Measurements from ENCODE around the gene ITPRIP.

The ITPRIP gene

DNA sequence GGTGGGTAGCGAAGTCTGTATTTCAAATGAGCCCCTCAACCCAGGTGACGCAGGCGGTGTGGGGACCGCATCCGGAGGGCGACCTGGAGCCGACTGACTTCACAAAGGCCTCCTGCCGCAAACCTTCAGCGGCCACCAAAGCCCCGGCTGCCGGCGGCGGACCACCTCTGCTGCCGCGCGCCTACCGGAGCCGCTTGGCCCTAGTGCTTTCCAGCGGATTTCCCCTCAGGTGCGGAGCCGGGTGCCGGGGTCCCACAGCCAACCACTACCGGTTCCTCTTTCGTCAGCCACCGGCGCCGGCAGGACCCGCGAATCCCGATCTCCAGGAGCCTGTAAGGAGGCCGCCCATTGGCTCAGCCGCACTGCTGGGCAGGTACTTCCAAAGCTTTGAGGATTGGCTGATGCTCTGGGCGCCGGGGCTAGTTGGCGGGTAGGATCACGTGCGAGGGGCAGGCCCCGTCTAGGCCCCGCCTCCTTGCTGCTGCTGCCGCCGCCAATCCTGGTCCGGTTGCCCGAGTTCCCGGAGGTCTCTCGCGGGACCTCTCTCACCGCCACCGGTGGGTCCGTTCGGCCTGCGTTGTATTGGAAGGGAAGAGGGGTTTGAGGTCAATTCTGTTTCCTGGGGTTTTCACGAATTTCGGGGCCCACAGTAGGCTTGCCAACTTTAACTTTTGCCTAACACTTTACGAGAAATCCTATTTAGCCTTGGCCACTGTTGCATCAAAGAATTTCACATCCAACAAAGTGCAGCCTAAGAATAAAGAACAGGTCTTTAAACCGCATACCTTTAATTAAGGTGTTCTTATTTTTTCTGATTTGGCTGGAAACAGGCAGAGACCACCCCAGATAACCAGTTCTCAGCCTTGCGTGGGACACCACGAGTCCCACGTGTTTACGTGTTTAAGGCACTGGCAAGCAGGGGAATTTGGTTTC, 69.3 kb downstream of the ITPRIP start, which contains the start of gene GSTO2:
Gene GSTO2 (plus strand): TSS at position 472 of the 933 bp plus-strand sequence. CDS start 5,732 bp downstream, outside the sequence.
- ATAC-seq = peak; percentile 99
- TF ChIP-seq CSRNP3 (CRISPR knock-in tag; IDR thresholded peaks at IDR 0.05) (peak; percentile 36; the same call in 1 of the 2 replicates), GLIS3 (CRISPR knock-in tag; IDR thresholded peaks at IDR 0.05) (peak; percentile 51; the same call in 1 of the 2 replicates), RARB (CRISPR knock-in tag; IDR thresholded peaks at IDR 0.05) (no peak), ARNTL (CRISPR knock-in tag; IDR thresholded peaks at IDR 0.05; ENCODE audit: borderline replicate concordance, low read depth) (no peak)

GRCh38 chr10:104268405-104268712, 69.9 kb downstream of the ITPRIP start:
- ATAC-seq = no peak; the same call in 2 of the 3 replicates
- TF ChIP-seq CSRNP3 (CRISPR knock-in tag; IDR thresholded peaks at IDR 0.05) (no peak), ISL1 (CRISPR knock-in tag; IDR thresholded peaks at IDR 0.05) (no peak)

GRCh38 chr10:104267721-104268404, 70.4 kb downstream of the ITPRIP start:
- TF ChIP-seq PPARA (CRISPR knock-in tag; IDR thresholded peaks at IDR 0.05; ENCODE audit: borderline replicate concordance) (no peak), ESRRG (CRISPR knock-in tag; IDR thresholded peaks at IDR 0.05) (no peak), BACH2 (CRISPR knock-in tag; IDR thresholded peaks at IDR 0.05; ENCODE audit: borderline replicate concordance) (no peak), ZNF565 (CRISPR knock-in tag; conservative IDR thresholded peaks at IDR 0.05; ENCODE audit: low read depth) (no peak), CSRNP3 (CRISPR knock-in tag; IDR thresholded peaks at IDR 0.05) (no peak), ARNTL (CRISPR knock-in tag; IDR thresholded peaks at IDR 0.05; ENCODE audit: borderline replicate concordance, low read depth) (no peak), ZNF8 (CRISPR knock-in tag; IDR thresholded peaks at IDR 0.05) (no peak), TOX (CRISPR knock-in tag; IDR thresholded peaks at IDR 0.05; ENCODE audit: borderline replicate concordance) (no peak), TSHZ2 (CRISPR knock-in tag; IDR thresholded peaks at IDR 0.05) (no peak), CSDC2 (CRISPR knock-in tag; IDR thresholded peaks at IDR 0.05) (no peak), ZFP30 (CRISPR knock-in tag; IDR thresholded peaks at IDR 0.05) (no peak), OSR1 (CRISPR knock-in tag; IDR thresholded peaks at IDR 0.05) (no peak), ISL1 (CRISPR knock-in tag; IDR thresholded peaks at IDR 0.05) (no peak), GLIS3 (CRISPR knock-in tag; IDR thresholded peaks at IDR 0.05) (no peak), CREB5 (CRISPR knock-in tag; IDR thresholded peaks at IDR 0.05; ENCODE audit: low read depth) (no peak), ZNF70 (CRISPR knock-in tag; IDR thresholded peaks at IDR 0.05) (no peak), ZC3H10 (CRISPR knock-in tag; IDR thresholded peaks at IDR 0.05) (no peak)
- TF ChIP-seq, protein P1, sequence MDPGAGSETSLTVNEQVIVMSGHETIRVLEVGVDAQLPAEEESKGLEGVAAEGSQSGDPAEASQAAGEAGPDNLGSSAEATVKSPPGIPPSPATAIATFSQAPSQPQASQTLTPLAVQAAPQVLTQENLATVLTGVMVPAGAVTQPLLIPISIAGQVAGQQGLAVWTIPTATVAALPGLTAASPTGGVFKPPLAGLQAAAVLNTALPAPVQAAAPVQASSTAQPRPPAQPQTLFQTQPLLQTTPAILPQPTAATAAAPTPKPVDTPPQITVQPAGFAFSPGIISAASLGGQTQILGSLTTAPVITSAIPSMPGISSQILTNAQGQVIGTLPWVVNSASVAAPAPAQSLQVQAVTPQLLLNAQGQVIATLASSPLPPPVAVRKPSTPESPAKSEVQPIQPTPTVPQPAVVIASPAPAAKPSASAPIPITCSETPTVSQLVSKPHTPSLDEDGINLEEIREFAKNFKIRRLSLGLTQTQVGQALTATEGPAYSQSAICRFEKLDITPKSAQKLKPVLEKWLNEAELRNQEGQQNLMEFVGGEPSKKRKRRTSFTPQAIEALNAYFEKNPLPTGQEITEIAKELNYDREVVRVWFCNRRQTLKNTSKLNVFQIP (CRISPR knock-in tag; IDR thresholded peaks at IDR 0.05; ENCODE audit: borderline replicate concordance, low read depth) = no peak
- TF ChIP-seq, protein P2, sequence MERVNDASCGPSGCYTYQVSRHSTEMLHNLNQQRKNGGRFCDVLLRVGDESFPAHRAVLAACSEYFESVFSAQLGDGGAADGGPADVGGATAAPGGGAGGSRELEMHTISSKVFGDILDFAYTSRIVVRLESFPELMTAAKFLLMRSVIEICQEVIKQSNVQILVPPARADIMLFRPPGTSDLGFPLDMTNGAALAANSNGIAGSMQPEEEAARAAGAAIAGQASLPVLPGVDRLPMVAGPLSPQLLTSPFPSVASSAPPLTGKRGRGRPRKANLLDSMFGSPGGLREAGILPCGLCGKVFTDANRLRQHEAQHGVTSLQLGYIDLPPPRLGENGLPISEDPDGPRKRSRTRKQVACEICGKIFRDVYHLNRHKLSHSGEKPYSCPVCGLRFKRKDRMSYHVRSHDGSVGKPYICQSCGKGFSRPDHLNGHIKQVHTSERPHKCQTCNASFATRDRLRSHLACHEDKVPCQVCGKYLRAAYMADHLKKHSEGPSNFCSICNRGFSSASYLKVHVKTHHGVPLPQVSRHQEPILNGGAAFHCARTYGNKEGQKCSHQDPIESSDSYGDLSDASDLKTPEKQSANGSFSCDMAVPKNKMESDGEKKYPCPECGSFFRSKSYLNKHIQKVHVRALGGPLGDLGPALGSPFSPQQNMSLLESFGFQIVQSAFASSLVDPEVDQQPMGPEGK (CRISPR knock-in tag; IDR thresholded peaks at IDR 0.05; ENCODE audit: borderline replicate concordance) = no peak
- no peak for ATAC-seq
